ENCODE measurements around the gene MLLT10. TPM values are rescaled to one million over a fixed set of nuclear protein-coding genes. Genes with fewer than 3 reads are reported as not detected.
A peak's percentile ranks its signal among the peaks of the same experiment; 100 is the strongest.
"Not testable (repeated sequence)": the region's sequence is repeated elsewhere in the genome, so short reads cannot be mapped to it uniquely, and the experiment has no call there.

The MLLT10 gene
- total RNA-seq, 1 experiment from 2014 or later = 58.4 TPM

- Histone ChIP-seq H3K9me3 (ENCODE audit: low read depth, low read length, poor library complexity, severe bottlenecking) (no peaks in the 10 kb centered on the region), H3K27ac (ENCODE audit: low read depth, low read length, poor library complexity, severe bottlenecking) (no peak overlapping the region), H3K4me1 (ENCODE audit: insufficient read depth, low read length, poor library complexity, severe bottlenecking) (peaks cover 4% of the 10 kb centered on the region), H3K4me3 (ENCODE audit: low read depth, low read length, poor library complexity, severe bottlenecking) (no peak overlapping the region), H3K27me3 (replicated peaks; ENCODE audit: insufficient read depth, low read depth, low read length, poor library complexity) (no peaks in the 10 kb centered on the region), H3K36me3 (ENCODE audit: insufficient read depth, low read length, poor library complexity, severe bottlenecking) (no peaks in the 10 kb centered on the region)
- TF ChIP-seq EZH2 (IDR thresholded peaks at IDR 0.05; ENCODE audit: borderline replicate concordance, low read depth, low read length, poor library complexity, severe bottlenecking) (no peak), CTCF (conservative IDR thresholded peaks at IDR 0.05; ENCODE audit: low read depth, low read length) (no peak)
- no TSS peak for BruUV-seq (replicated peaks)
- intact Hi-C loops (cut with micrococcal nuclease; ENCODE audit: unreplicated experiment) = no loop called here
- no peak for DNase-seq (ENCODE audit: low spot score)
- POLR2A ChIA-PET (ENCODE audit: low non-redundant PET) = no interaction called here
- CTCF ChIA-PET = no interaction called here
Observed at GRCh38 chr10:21570761-21571521, 36.9 kb downstream of the MLLT10 start.

GRCh38 chr10:21572578-21572977 lies 38.5 kb downstream of the MLLT10 start:
- H3K27ac ChIP-seq (ENCODE audit: low read depth, low read length, poor library complexity, severe bottlenecking) = no peak overlapping the region
- peaks cover 4% of the 10 kb centered on the region for H3K4me1 ChIP-seq (ENCODE audit: insufficient read depth, low read length, poor library complexity, severe bottlenecking)
- DNase-seq (ENCODE audit: low spot score) = no peak
- intact Hi-C loops (cut with micrococcal nuclease; ENCODE audit: unreplicated experiment) = no loop called here
- no peaks in the 10 kb centered on the region for H3K36me3 ChIP-seq (ENCODE audit: insufficient read depth, low read length, poor library complexity, severe bottlenecking)
- no TSS peak for BruUV-seq (replicated peaks)
- no peak overlapping the region for H3K4me3 ChIP-seq (ENCODE audit: low read depth, low read length, poor library complexity, severe bottlenecking)
- no peak for TF ChIP-seq CTCF (conservative IDR thresholded peaks at IDR 0.05; ENCODE audit: low read depth, low read length)
- TF ChIP-seq EZH2 (IDR thresholded peaks at IDR 0.05; ENCODE audit: borderline replicate concordance, low read depth, low read length, poor library complexity, severe bottlenecking) = no peak
- no peaks in the 10 kb centered on the region for H3K27me3 ChIP-seq (replicated peaks; ENCODE audit: insufficient read depth, low read depth, low read length, poor library complexity)
- CTCF ChIA-PET = interaction anchor here (0.7 kb wide), 1 partner anchor 161 kb away, joined by 5 read pairs; no protein-coding TSS in a partner anchor
- POLR2A ChIA-PET (ENCODE audit: low non-redundant PET) = no interaction called here
- no peaks in the 10 kb centered on the region for H3K9me3 ChIP-seq (ENCODE audit: low read depth, low read length, poor library complexity, severe bottlenecking)

- POLR2A ChIA-PET (ENCODE audit: low non-redundant PET); DNase-seq (ENCODE audit: low spot score); H3K4me3 ChIP-seq (ENCODE audit: low read depth, low read length, poor library complexity, severe bottlenecking); H3K9me3 ChIP-seq (ENCODE audit: low read depth, low read length, poor library complexity, severe bottlenecking); H3K4me1 ChIP-seq (ENCODE audit: insufficient read depth, low read length, poor library complexity, severe bottlenecking); CTCF ChIA-PET; BruUV-seq (replicated peaks); H3K27ac ChIP-seq (ENCODE audit: low read depth, low read length, poor library complexity, severe bottlenecking); H3K27me3 ChIP-seq (replicated peaks; ENCODE audit: insufficient read depth, low read depth, low read length, poor library complexity); intact Hi-C loops (cut with micrococcal nuclease; ENCODE audit: unreplicated experiment); H3K36me3 ChIP-seq (ENCODE audit: insufficient read depth, low read length, poor library complexity, severe bottlenecking): not testable (repeated sequence)
Observed at GRCh38 chr10:21574514-21574913, 40.5 kb downstream of the MLLT10 start.

- Histone ChIP-seq H3K27me3 (replicated peaks; ENCODE audit: insufficient read depth, low read depth, low read length, poor library complexity) (no peaks in the 10 kb centered on the region), H3K4me1 (ENCODE audit: insufficient read depth, low read length, poor library complexity, severe bottlenecking) (peaks cover 4% of the 10 kb centered on the region), H3K4me3 (ENCODE audit: low read depth, low read length, poor library complexity, severe bottlenecking) (no peak overlapping the region), H3K9me3 (ENCODE audit: low read depth, low read length, poor library complexity, severe bottlenecking) (no peaks in the 10 kb centered on the region), H3K27ac (ENCODE audit: low read depth, low read length, poor library complexity, severe bottlenecking) (no peak overlapping the region), H3K36me3 (ENCODE audit: insufficient read depth, low read length, poor library complexity, severe bottlenecking) (no peaks in the 10 kb centered on the region)
- TF ChIP-seq CTCF (conservative IDR thresholded peaks at IDR 0.05; ENCODE audit: low read depth, low read length) (no peak), EZH2 (IDR thresholded peaks at IDR 0.05; ENCODE audit: borderline replicate concordance, low read depth, low read length, poor library complexity, severe bottlenecking) (no peak)
- POLR2A ChIA-PET (ENCODE audit: low non-redundant PET) = no interaction called here
- intact Hi-C loops (cut with micrococcal nuclease; ENCODE audit: unreplicated experiment) = no loop called here
- no peak for DNase-seq (ENCODE audit: low spot score)
- CTCF ChIA-PET = interaction anchor here (0.6 kb wide), 1 partner anchor 1990 kb away, joined by 3 read pairs; no protein-coding TSS in a partner anchor
- no TSS peak for BruUV-seq (replicated peaks)
Observed at GRCh38 chr10:21579291-21579690, 45.3 kb downstream of the MLLT10 start.

GRCh38 chr10:21581421-21581834 lies 47.4 kb downstream of the MLLT10 start:
- POLR2A ChIA-PET (ENCODE audit: low non-redundant PET); H3K4me3 ChIP-seq (ENCODE audit: low read depth, low read length, poor library complexity, severe bottlenecking); H3K36me3 ChIP-seq (ENCODE audit: insufficient read depth, low read length, poor library complexity, severe bottlenecking); H3K27me3 ChIP-seq (replicated peaks; ENCODE audit: insufficient read depth, low read depth, low read length, poor library complexity); intact Hi-C loops (cut with micrococcal nuclease; ENCODE audit: unreplicated experiment); BruUV-seq (replicated peaks); DNase-seq (ENCODE audit: low spot score); H3K4me1 ChIP-seq (ENCODE audit: insufficient read depth, low read length, poor library complexity, severe bottlenecking); CTCF ChIA-PET; H3K9me3 ChIP-seq (ENCODE audit: low read depth, low read length, poor library complexity, severe bottlenecking): not testable (repeated sequence)
- H3K27ac ChIP-seq (ENCODE audit: low read depth, low read length, poor library complexity, severe bottlenecking) = peak overlapping the region; percentile 35
